DMS153 treated with DMSO at 0.1 percent for 48 hours (cell line): ENCODE measurements around the gene SLC22A12.

Experiments
- DNase-seq: peaks from one replicate; lab custom pipeline; 2025; ENCODE audit not compliant: unreplicated experiment; lab: John Stamatoyannopoulos, UW

The SLC22A12 gene

GRCh38 chr11:64602466-64603070 lies 11.5 kb downstream of the SLC22A12 start:
- no peak for DNase-seq

GRCh38 chr11:64603411-64604110 lies 12.5 kb downstream of the SLC22A12 start:
- DNase-seq, result no peak

- no peak for DNase-seq
Observed at GRCh38 chr11:64604458-64605243, 13.6 kb downstream of the SLC22A12 start.

DNA sequence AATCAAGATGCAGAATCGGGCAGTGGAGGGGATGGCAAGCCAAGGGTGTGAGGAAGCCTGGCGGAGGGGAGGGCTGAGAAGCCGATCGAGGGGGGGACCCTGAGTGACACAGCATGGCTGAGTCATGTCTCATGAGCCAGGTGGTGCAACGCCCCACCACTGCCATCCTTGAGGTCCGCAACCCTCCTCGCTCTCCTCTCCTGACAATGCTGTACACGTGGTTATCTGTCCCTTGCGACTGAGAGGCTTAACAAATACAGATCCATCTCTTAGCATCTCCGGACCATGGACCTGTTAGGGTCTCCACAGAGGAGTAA lies 14.2 kb downstream of the SLC22A12 start:
- DNase-seq, result no peak

- no peak for DNase-seq
Observed at GRCh38 chr11:64605656-64606585, 14.9 kb downstream of the SLC22A12 start.

GRCh38 chr11:64606796-64607380 lies 15.9 kb downstream of the SLC22A12 start:
- DNase-seq, result no peak

GRCh38 chr11:64607381-64607985 lies 16.5 kb downstream of the SLC22A12 start:
- DNase-seq, result no peak

- DNase-seq, result no peak
Observed at GRCh38 chr11:64608046-64608445, 17.0 kb downstream of the SLC22A12 start.

GRCh38 chr11:64608636-64609035 lies 17.6 kb downstream of the SLC22A12 start:
- no peak for DNase-seq

- DNase-seq, result no peak
Observed at GRCh38 chr11:64609436-64610047, 18.5 kb downstream of the SLC22A12 start.

DNA sequence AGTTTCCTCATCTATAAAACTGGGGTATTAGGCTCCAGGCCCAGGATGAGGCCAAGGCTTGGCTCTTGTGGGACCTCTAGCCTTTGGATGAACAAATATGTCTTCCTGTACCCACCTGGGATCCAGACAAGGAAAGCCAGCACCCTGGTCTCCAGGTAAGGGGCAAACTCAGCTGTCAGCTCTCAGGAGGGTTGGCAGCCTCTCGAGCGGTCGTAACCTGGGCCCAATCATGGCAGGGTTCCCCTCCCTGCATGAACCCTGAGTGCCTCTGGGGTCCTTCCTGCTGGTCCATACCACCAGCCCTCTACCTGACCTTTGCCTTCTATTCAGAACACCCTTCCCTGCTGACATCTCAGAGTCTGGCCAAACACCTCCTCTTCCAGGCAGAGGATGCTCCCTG lies 19.6 kb downstream of the SLC22A12 start:
- DNase-seq, result no peak

- no peak for DNase-seq
Observed at GRCh38 chr11:64611176-64611575, 20.2 kb downstream of the SLC22A12 start.

DNA sequence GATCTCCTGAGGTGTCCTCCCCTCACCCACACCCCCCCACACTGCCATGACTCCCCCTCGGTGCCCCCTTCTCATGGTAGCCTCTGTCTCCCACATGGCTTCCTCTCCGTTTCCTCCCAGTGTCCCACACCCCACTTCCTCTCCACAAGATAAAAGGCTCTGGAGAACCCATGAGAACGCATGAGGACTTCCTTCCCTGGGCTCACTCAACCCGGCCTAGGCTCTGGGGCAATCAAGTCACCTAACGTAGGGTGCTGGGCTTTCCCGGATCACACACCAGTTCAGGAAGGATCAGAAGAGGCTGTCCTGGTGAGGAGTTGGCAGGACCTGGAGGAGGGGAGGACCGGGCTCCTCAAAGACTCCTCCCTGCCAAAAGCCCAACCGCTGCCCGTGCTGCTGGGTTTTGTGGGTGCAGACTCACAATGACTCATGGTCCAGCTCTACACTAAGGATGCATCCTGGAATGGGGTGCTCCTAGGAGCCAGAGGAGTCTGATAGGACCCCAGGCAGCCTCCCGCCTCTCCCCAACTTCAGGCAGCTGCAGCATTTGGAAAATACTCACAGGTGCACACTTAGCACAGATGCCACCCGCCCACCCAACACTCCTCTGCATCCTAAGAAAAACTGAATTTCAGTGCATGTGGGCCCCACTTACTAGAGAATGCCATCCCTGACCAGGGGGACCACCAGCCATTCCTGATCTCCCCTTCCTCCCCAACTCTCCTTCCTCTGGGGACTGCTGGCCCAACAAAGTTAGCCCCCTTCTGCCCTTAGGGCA lies 21.0 kb downstream of the SLC22A12 start:
- no peak for DNase-seq

DNA sequence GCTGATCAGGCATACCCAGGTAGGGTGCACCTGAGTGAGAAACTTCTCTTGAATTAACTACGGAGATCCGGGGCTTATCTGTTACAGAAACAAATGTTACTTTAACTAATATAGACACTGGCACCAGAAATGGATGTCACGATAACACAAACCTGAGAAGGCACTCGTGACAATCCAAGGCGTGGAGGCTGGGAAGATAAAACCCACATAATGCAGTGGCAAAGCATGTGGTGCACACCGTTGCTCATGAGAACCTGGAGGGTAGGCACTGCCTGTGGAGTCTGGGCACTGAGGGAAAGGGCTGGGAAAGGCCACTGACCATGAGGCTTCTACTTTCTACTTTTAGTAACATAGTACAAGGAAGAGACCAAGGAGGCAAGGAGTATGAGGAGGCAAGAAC lies 22.6 kb downstream of the SLC22A12 start:
- DNase-seq, result no peak

- DNase-seq, result no peak
Observed at GRCh38 chr11:64614917-64615316, 23.9 kb downstream of the SLC22A12 start.

DNA sequence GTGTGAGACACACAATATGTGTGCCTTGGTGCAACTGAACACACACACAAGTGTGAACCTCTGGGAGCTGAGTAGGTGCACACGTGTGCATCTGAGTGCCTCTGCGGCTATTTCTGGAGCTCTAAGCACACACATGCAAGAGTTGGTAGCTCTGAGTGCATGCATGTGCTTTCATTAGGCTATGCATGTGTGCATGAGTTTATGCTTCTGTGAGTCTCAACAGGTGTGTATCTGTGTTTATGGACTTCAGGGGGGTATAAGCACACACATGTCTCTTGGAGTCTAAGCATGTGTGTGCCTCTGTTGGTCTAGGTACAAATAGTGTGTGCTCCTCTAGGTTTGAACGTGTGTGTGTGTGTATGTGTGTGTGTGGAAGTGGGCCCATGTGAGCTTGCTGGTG lies 25.8 kb downstream of the SLC22A12 start:
- DNase-seq, result no peak

- no peak for DNase-seq
Observed at GRCh38 chr11:64619196-64619595, 28.2 kb downstream of the SLC22A12 start.

- DNase-seq, result no peak
Observed at GRCh38 chr11:64619811-64620380, 28.9 kb downstream of the SLC22A12 start.
